Measurements from ENCODE around the gene SAAL1.

Gene SAAL1

DNA sequence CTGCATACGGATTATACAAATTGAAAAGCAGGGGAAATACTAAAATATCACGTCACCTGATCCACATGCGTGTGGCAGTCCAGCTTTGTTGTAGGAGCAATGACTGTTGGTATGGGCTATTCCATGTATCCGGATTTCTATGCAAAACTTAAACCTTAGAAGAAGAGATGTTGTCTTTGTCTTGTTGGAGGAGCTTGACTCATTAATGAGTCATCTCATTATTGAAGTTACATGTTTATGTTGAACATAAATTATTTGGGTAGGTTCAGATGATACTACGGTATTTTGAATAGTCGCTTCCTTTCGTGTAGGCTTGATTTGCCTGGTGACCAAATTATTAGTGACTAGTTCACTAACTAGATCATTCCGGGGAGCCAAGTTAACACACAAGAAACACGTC lies 806 bp upstream of the SAAL1 start:
- DNase-seq (ENCODE audit: insufficient read length, low spot score) (no peak), FAIRE-seq (no peak)
- no peak for TF ChIP-seq CTCF (IDR thresholded peaks at IDR 0.05; ENCODE audit: insufficient read depth, missing control alignments)

DNA sequence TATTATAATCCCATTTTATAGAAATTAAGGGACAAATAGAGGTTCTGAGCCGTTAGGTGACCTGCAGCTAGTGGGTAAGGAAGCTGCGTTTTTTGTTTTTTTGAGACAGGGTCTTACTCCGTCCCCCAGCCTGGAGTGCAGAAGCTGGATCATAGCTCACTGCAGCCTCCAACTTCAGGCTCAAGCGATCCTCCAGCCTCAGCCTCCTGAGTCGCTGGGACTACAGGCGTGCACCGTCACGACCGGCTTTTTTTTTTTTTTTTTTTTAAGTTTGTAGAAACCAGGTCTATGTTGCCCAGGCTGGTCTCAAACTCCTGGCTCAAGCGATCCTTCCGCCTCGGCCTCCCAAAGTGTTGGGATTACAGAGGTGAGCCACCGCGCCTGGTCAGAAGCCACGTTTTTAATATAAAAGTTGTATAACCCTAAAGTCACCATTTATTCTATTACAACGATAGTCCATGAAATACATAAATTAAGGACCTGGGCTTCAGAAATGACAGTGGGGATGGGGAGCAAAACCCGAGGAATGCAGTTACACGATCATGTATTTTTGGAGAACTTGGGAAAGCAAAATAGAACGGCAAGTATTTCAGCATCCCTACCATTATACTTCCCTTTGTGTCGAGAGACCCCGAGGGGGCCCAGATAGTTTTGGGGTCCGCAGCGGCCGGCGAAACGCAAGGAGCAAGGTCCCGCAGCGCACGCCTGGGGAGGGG lies 638 bp downstream of the SAAL1 start:
- FAIRE-seq (no peak), DNase-seq (ENCODE audit: insufficient read length, low spot score) (no peak)
- TF ChIP-seq CTCF (IDR thresholded peaks at IDR 0.05; ENCODE audit: insufficient read depth, missing control alignments) = no peak

- DNase-seq (ENCODE audit: insufficient read length, low spot score) (no peak), FAIRE-seq (no peak)
Observed at GRCh38 chr11:18100926-18101656, 4.8 kb downstream of the SAAL1 start.

DNA sequence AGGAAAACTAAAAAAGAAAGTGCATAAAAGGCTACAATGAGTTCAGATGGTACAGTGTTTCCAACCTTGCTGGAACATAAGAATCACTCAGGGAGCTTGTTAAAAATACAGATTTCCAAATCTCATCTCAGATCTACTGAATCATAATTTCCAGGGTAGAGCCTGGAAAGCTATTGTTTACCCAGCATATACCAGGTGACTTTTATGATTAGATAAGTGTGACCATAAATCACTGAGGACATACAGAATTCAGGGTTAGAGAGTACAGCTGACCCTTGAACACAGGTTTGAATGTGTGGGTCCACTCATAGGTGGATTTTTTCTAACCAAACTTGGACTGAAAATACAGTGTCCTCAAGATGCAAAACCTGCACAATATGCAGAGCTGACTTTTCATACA lies 11.9 kb downstream of the SAAL1 start:
- DNase-seq (ENCODE audit: insufficient read length, low spot score) = no peak
- no peak for TF ChIP-seq CTCF (IDR thresholded peaks at IDR 0.05; ENCODE audit: insufficient read depth, missing control alignments)
- FAIRE-seq = no peak

More at GRCh38 chr11:18100926-18101656, 4.8 kb downstream of the SAAL1 start:
- TF ChIP-seq CTCF (IDR thresholded peaks at IDR 0.05; ENCODE audit: insufficient read depth, missing control alignments) = no peak

DNA sequence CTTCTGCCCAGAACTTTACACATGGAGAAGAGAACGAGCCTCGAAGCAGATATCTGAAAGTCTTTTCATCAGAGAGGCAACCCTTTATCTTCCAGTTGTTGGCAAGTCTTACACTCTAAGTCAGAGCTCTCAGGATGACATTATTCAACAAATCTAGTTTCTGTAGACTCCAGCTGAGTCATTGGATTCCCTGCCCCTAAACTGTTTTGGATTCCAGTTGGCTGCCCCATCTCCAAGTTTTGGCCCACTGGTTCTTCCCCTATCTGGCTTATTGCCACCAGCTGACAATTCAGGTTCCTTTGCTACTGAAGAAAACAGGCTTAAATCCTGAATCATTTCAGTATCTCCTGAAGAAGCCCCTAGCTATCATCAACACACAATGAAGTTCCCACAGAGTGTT lies 14.2 kb downstream of the SAAL1 start:
- DNase-seq (ENCODE audit: insufficient read length, low spot score) = no peak
- no peak for FAIRE-seq
- no peak for TF ChIP-seq CTCF (IDR thresholded peaks at IDR 0.05; ENCODE audit: insufficient read depth, missing control alignments)

DNA sequence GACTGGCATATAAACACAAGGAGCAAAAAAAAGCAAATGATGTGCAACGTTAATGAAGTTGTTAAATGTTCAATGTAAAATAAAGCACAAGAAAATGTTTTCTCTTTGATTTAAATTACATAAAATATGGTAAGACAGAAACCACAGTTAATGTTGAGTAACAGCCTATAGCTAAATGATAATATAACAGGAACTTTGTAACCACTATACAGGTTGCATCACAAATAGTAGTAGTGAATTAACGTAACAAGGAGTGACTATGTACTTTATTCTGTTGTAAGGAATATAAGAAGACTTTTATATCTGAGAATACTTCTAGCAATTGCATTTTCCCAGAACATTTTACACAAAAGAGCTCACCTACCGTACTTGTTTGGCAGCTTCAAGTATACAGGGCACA lies 16.9 kb downstream of the SAAL1 start:
- DNase-seq (ENCODE audit: insufficient read length, low spot score) = no peak
- TF ChIP-seq CTCF (IDR thresholded peaks at IDR 0.05; ENCODE audit: insufficient read depth, missing control alignments) = no peak
- FAIRE-seq = no peak

DNA sequence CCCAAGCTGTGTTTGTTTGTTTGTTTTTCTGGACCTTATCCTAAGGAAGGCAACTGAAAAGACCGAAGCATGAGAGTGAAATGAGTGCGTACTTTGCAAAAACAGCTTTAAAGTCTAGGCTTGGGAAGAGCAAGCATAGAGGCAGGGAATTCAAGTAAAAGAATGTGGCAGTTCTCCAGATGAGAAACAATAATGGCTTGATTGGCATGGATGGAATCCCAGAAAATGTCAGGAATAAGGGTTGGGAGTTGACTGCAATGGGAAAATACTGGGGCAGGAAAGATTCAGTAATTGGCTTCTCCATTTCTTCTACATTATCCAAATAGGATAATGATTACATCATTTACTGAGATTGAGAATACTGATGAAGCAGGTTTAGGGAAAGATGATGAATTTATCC lies 17.5 kb downstream of the SAAL1 start:
- FAIRE-seq (no peak), DNase-seq (ENCODE audit: insufficient read length, low spot score) (no peak)
- TF ChIP-seq CTCF (IDR thresholded peaks at IDR 0.05; ENCODE audit: insufficient read depth, missing control alignments) = no peak

All from D721Med (cell line).